Bronchial smooth muscle cell (primary cell): ENCODE measurements around the gene KCTD8. TPM values are rescaled to one million over a fixed set of nuclear protein-coding genes. Genes with fewer than 3 reads are reported as not detected.

Experiments
- total RNA-seq: library from RNA; depleted of rRNA; stranded (reverse); fragments of >200 nt; gene quantifications from 2 replicates; pipeline ENCODE4 v1.2.1, GENCODE V29; 2014

KCTD8 gene
- 0.32 TPM in 1 of 2 replicates, not detected in the other for total RNA-seq

GRCh38 chr4:44448521-44449461 is at the start of gene KCTD8:
Gene KCTD8, minus strand, starts transcription at chr4:44448809.

Other genes starting within 250 kb of the KCTD8 start
- 0.09 TPM in 1 of 2 replicates, not detected in the other for gene YIPF7, start 202.8 kb upstream of the KCTD8 start, total RNA-seq
- gene GUF1, start 229.6 kb upstream of the KCTD8 start, total RNA-seq = 5.2 and 7.6 TPM in 2 replicates